Measurements from ENCODE around the gene JMJD7. TPM values are rescaled to one million over a fixed set of nuclear protein-coding genes. Genes with fewer than 3 reads are reported as not detected.

The JMJD7 gene
- total RNA-seq, 1 donor from 2014 or later: 12.1 TPM

DNA sequence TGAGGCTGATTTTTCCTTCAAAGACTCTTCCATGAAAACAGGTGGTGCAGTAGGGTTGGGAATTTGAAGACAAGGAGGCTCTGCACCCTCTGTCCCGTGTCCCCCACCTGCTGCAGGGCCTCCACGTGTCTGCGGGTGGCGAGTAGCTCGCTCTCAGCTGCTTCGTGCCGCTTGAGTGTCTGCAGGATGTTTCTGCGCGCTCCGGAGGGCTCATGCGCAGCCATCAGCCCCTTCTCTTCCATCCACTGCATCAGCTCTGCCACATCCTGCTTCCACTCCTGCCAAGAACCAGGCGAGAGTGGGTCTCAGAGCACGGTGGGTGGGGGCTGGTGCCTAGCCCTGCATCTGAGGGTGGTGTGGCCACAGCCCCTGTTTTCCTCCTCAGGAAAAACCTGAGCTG lies 48.1 kb downstream of the JMJD7 start:
- intact Hi-C loops (cut with micrococcal nuclease): no loop called here
- TF ChIP-seq, protein P1, sequence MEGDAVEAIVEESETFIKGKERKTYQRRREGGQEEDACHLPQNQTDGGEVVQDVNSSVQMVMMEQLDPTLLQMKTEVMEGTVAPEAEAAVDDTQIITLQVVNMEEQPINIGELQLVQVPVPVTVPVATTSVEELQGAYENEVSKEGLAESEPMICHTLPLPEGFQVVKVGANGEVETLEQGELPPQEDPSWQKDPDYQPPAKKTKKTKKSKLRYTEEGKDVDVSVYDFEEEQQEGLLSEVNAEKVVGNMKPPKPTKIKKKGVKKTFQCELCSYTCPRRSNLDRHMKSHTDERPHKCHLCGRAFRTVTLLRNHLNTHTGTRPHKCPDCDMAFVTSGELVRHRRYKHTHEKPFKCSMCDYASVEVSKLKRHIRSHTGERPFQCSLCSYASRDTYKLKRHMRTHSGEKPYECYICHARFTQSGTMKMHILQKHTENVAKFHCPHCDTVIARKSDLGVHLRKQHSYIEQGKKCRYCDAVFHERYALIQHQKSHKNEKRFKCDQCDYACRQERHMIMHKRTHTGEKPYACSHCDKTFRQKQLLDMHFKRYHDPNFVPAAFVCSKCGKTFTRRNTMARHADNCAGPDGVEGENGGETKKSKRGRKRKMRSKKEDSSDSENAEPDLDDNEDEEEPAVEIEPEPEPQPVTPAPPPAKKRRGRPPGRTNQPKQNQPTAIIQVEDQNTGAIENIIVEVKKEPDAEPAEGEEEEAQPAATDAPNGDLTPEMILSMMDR (IDR thresholded peaks at IDR 0.05; ENCODE audit: borderline replicate concordance): no peak
- Histone ChIP-seq H3K9me3 (replicated peaks) (no peaks in the 10 kb centered on the region), H3K27me3 (ENCODE audit: low read depth) (peaks cover 13% of the 10 kb centered on the region), H3K27ac (replicated peaks) (no peak overlapping the region), H3K4me3 (no peak overlapping the region), H3K36me3 (no peaks in the 10 kb centered on the region), H3K4me1 (peaks cover 14% of the 10 kb centered on the region)
- no peak for DNase-seq

DNA sequence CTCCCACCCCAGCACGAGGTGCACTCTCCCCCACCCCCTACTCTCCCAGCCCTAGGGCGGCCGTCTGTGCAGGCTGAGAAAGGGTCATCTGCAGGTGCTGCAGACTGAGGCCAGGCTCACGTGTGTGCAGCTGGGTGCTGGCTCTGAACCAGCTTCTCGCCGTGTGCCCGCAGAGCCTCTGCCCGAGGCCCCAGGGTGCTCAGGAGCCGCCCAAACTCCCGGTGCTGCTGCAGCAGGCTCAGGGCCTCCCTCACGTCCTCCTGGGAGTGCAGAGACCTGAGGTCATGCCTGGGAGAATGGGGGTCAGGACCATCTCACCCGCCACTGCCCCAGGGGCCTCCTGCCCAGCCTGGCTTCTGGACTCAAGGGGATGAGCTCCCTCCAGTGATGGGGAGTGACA lies 48.8 kb downstream of the JMJD7 start:
- Histone ChIP-seq H3K9me3 (replicated peaks) (no peaks in the 10 kb centered on the region), H3K4me3 (no peak overlapping the region), H3K36me3 (no peaks in the 10 kb centered on the region), H3K27ac (replicated peaks) (no peak overlapping the region), H3K27me3 (ENCODE audit: low read depth) (peaks cover 19% of the 10 kb centered on the region), H3K4me1 (peaks cover 15% of the 10 kb centered on the region)
- intact Hi-C loops (cut with micrococcal nuclease): no loop called here
- DNase-seq: no peak
- TF ChIP-seq, protein P1 (IDR thresholded peaks at IDR 0.05; ENCODE audit: borderline replicate concordance): no peak

DNA sequence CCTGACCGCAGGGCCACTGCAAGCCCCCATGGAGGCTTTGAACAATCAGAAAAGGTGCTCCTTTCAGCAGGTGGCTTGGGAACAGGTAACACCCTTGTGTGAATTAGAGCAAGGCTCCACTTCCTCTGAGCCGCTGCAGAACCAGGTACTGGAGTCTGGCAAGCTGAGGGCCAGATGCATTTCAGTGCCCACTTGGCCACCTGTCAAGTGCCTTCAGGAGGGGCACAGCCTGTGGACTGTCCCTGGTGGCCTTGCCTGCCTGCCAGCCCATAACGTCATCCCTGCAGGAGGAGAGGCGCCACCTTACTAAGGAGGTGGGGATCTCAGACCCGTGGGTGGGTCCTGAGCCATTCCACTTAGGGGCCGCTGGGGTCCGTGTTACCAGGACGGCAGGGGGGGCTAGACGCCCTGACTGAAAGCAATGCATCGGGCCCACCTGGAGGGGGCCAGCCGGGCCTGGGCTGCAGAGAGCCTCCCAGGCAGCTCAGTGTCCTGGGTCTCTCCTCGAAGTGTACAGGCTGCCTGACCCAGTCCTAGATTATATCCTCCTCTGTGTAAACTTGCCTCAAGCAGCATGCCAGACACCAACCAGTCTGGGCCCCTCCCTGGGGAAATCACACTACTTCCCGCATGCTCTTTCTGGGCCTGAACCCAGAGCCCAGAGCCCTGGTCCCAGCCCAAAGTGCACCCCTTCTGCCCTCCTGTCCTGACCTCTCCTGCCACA lies 49.9 kb downstream of the JMJD7 start:
- intact Hi-C loops (cut with micrococcal nuclease): no loop called here
- Histone ChIP-seq H3K27ac (replicated peaks) (no peak overlapping the region), H3K36me3 (no peaks in the 10 kb centered on the region), H3K4me3 (no peak overlapping the region), H3K27me3 (ENCODE audit: low read depth) (peaks cover 27% of the 10 kb centered on the region), H3K9me3 (replicated peaks) (no peaks in the 10 kb centered on the region), H3K4me1 (peaks cover 26% of the 10 kb centered on the region)
- TF ChIP-seq, protein P1 (IDR thresholded peaks at IDR 0.05; ENCODE audit: borderline replicate concordance): no peak
- no peak for DNase-seq

DNA sequence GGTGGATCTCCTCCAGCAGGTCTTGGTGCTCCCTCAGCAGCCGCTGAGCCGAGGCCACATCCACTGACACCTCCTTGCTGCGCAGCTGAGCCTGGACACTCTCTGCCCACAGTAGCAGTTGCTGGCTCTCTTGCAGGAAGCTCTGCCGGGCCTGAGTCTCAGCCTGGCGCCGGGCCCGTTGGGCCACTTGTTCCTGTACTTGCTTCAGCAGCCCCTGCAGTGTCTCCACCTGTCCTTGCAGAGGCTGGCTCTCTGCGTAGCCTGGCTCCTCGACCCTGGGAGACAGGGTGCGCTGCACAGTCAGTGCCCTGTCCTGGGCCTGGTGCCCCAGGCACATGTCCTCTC lies 50.4 kb downstream of the JMJD7 start:
- Histone ChIP-seq H3K27me3 (ENCODE audit: low read depth) (peaks cover 27% of the 10 kb centered on the region), H3K9me3 (replicated peaks) (no peaks in the 10 kb centered on the region), H3K36me3 (no peaks in the 10 kb centered on the region), H3K4me1 (peaks cover 31% of the 10 kb centered on the region), H3K27ac (replicated peaks) (no peak overlapping the region), H3K4me3 (no peak overlapping the region)
- intact Hi-C loops (cut with micrococcal nuclease): no loop called here
- TF ChIP-seq, protein P1 (IDR thresholded peaks at IDR 0.05; ENCODE audit: borderline replicate concordance): no peak
- peak; percentile 68 for DNase-seq

DNA sequence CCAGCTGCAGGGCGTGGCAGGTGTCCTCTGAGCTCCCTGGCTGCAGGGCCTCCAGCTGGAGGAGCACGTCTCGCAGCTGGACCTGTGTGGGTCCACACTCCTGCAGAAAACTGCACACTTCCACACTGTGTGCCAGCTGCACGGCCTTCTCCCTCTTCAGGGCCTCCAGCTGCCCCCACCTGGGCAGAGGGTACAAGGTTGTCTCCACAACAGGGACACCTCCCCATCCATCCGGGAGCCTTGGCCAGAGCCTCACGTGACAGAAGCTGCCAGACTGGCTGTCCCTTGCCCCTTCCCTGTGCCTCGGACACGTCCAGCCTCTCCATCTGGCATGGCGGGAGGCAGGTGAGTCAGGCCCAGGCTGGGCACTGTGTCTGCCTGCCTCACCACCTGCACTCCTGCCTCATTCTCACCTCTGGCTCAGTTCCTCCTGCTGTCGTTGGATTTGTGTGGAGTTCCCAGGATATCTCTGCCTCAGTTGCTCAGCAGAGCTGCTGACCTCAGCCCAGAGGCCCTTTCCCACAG lies 51.5 kb downstream of the JMJD7 start:
- peaks cover 27% of the 10 kb centered on the region for H3K27me3 ChIP-seq (ENCODE audit: low read depth)
- H3K36me3 ChIP-seq: no peaks in the 10 kb centered on the region
- peaks cover 34% of the 10 kb centered on the region for H3K4me1 ChIP-seq
- no peaks in the 10 kb centered on the region for H3K9me3 ChIP-seq (replicated peaks)
- DNase-seq: no peak
- intact Hi-C loops (cut with micrococcal nuclease): no loop called here
- H3K27ac ChIP-seq (replicated peaks): no peak overlapping the region
- TF ChIP-seq, protein P1 (IDR thresholded peaks at IDR 0.05; ENCODE audit: borderline replicate concordance): no peak
- H3K4me3 ChIP-seq: no peak overlapping the region

Measured in left ventricle myocardium inferior (tissue), 1 donor.